ENCODE results near the gene DPCD. TPM values are rescaled to one million over a fixed set of nuclear protein-coding genes. Genes with fewer than 3 reads are reported as not detected.
A peak's percentile ranks its signal among the peaks of the same experiment; 100 is the strongest.

DPCD gene
- total RNA-seq, 1 donor from 2014 or later: 71.1 TPM

DNA sequence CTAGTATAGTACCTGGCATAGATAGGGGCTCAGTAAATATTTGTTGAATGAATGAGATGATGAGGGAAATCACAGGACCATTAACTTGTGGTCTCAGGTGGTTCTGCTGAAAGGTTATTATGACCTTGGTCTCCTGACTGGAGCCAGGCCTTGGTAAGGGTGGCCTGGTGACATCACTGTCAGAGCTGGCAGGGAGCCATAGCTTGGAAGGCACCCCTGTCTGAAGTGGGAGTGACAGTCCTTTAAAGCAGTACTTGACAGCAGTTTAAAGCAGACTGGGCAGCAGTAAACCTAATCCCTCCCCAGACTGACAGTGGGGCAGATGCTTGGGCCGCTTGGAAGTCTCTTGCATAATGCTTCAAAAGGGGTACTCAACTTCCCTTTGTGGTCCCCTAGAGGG, 13.4 kb downstream of the DPCD start:
- H3K4me3 Mint-ChIP-seq: no peak overlapping the region
- H3K27ac Mint-ChIP-seq: no peak overlapping the region

DNA sequence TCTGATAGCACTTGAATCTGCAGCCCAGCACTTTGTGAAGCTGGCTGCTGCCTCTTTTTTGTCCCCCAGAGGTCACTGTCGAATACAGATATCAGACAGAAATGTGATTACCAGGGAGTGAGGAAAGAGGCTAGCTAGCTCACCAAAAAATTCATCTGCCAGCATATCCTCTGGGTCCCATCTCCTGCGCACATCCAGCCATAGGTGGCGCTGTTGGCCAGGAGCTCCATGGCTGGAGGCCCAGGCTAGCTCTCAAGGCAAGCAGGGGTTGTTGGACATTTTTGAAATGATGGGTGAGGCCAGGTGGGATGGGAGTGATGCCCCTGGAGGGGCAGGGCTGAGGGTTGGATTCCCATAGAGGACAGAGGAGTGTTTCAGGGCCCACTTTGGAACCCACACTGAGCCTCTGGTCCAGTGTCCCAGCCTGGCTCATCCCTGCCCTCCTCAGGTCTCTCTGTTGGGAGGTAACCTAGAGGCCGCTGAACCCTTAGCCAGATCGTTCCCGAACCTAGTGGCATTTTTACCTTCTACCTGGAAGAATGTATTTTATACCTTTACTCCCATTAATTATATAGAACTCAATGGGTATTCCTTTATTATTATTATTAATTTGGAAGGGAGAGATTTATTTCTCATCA, 14.8 kb downstream of the DPCD start:
- Mint-ChIP-seq H3K4me3 (no peak overlapping the region), H3K27ac (no peak overlapping the region), H3K36me3 (peaks cover 22% of the 10 kb centered on the region), H3K27me3 (ENCODE audit: insufficient read depth, low read depth) (peaks cover 17% of the 10 kb centered on the region), H3K9me3 (no peaks in the 10 kb centered on the region), H3K4me1 (peaks cover 43% of the 10 kb centered on the region)
- Histone ChIP-seq H3K4me2 (no peak overlapping the region), H3K9ac (no peak overlapping the region), H3K4me3 (no peak overlapping the region), H3K79me2 (ENCODE audit: low read depth) (no peaks in the 10 kb centered on the region), H3K27me3 (peaks cover 22% of the 10 kb centered on the region), H3F3A (ENCODE audit: low read depth) (peaks cover 40% of the 10 kb centered on the region), H2AFZ (replicated peaks) (no peak overlapping the region), H3K4me1 (peaks cover 15% of the 10 kb centered on the region), H3K36me3 (no peaks in the 10 kb centered on the region), H3K27ac (no peak overlapping the region), H4K20me1 (ENCODE audit: low read depth) (peaks cover 24% of the 10 kb centered on the region), H3K9me3 (ENCODE audit: low read depth) (no peaks in the 10 kb centered on the region)
- peak; percentile 90 for DNase-seq (ENCODE audit: low spot score)
- no peak for TF ChIP-seq EZH2phosphoT487 (IDR thresholded peaks at IDR 0.05)
- no peak for TF ChIP-seq EZH2 (IDR thresholded peaks at IDR 0.05)
- TF ChIP-seq CTCF (IDR thresholded peaks at IDR 0.05): peak; percentile 98

More for the DNA sequence above, 13.4 kb downstream of the DPCD start:
- Histone ChIP-seq H3K27me3 (peaks cover 36% of the 10 kb centered on the region), H3K9ac (no peak overlapping the region), H3K9me3 (ENCODE audit: low read depth) (no peaks in the 10 kb centered on the region), H4K20me1 (ENCODE audit: low read depth) (peaks cover 26% of the 10 kb centered on the region), H3F3A (ENCODE audit: low read depth) (peaks cover 40% of the 10 kb centered on the region), H2AFZ (replicated peaks) (no peak overlapping the region), H3K27ac (no peak overlapping the region), H3K4me1 (peaks cover 9% of the 10 kb centered on the region), H3K79me2 (ENCODE audit: low read depth) (no peaks in the 10 kb centered on the region), H3K4me3 (no peak overlapping the region), H3K4me2 (no peak overlapping the region), H3K36me3 (no peaks in the 10 kb centered on the region)
- no peak for DNase-seq (ENCODE audit: low spot score)
- TF ChIP-seq CTCF (IDR thresholded peaks at IDR 0.05) (no peak), EZH2 (IDR thresholded peaks at IDR 0.05) (no peak), EZH2phosphoT487 (IDR thresholded peaks at IDR 0.05) (no peak)
- peaks cover 23% of the 10 kb centered on the region for H3K27me3 Mint-ChIP-seq (ENCODE audit: insufficient read depth, low read depth)
- peaks cover 47% of the 10 kb centered on the region for H3K4me1 Mint-ChIP-seq
- H3K36me3 Mint-ChIP-seq: peaks cover 21% of the 10 kb centered on the region
- no peaks in the 10 kb centered on the region for H3K9me3 Mint-ChIP-seq

- Histone ChIP-seq H3K4me1 (peaks cover 19% of the 10 kb centered on the region), H3K4me3 (no peak overlapping the region), H3K79me2 (ENCODE audit: low read depth) (no peaks in the 10 kb centered on the region), H3K27me3 (no peaks in the 10 kb centered on the region), H3K36me3 (no peaks in the 10 kb centered on the region), H3F3A (ENCODE audit: low read depth) (peaks cover 34% of the 10 kb centered on the region), H4K20me1 (ENCODE audit: low read depth) (peaks cover 20% of the 10 kb centered on the region), H3K27ac (peak overlapping the region; percentile 75), H3K9ac (no peak overlapping the region), H3K9me3 (ENCODE audit: low read depth) (no peaks in the 10 kb centered on the region), H2AFZ (replicated peaks) (no peak overlapping the region), H3K4me2 (peak overlapping the region; percentile 61)
- H3K27me3 Mint-ChIP-seq (ENCODE audit: insufficient read depth, low read depth): peaks cover 7% of the 10 kb centered on the region
- H3K4me1 Mint-ChIP-seq: peaks cover 26% of the 10 kb centered on the region
- TF ChIP-seq EZH2phosphoT487 (IDR thresholded peaks at IDR 0.05) (no peak), CTCF (IDR thresholded peaks at IDR 0.05) (no peak), EZH2 (IDR thresholded peaks at IDR 0.05) (no peak)
- H3K4me3 Mint-ChIP-seq: no peak overlapping the region
- no peaks in the 10 kb centered on the region for H3K9me3 Mint-ChIP-seq
- DNase-seq (ENCODE audit: low spot score): peak; percentile 76
- peaks cover 36% of the 10 kb centered on the region for H3K36me3 Mint-ChIP-seq
- no peak overlapping the region for H3K27ac Mint-ChIP-seq
Observed at GRCh38 chr10:101607124-101607523, 19.0 kb downstream of the DPCD start.
